Osteoblast (primary cell): Measurements from ENCODE around the gene ANKK1. TPM values are rescaled to one million over a fixed set of nuclear protein-coding genes. Genes with fewer than 3 reads are reported as not detected.

ENCODE experiments used
- DNase-seq: peaks from one replicate; pipeline ENCODE4 v3.0.0; 2011; ENCODE audit warnings: low spot score, mixed read lengths; ENCODE audit not compliant: insufficient read length; ENCODE audit errors: missing footprints
- H2AFZ ChIP-seq: 2 replicates; pipeline ENCODE4 v1.6.0; 2011; ENCODE audit warnings: mild to moderate bottlenecking, low read length
- H3K27ac ChIP-seq: 2 replicates; pipeline ENCODE4 v1.5.1; 2011; ENCODE audit warnings: mild to moderate bottlenecking, low read depth, low read length, moderate library complexity
- H3K27me3 ChIP-seq: 2 replicates; pipeline ENCODE4 v1.6.0; 2012; ENCODE audit warnings: mild to moderate bottlenecking, control low read depth, inconsistent platforms, low read length, moderate library complexity; ENCODE audit not compliant: insufficient read depth
- H3K36me3 ChIP-seq: 2 replicates; pipeline ENCODE4 v1.5.1; 2011; ENCODE audit warnings: mild to moderate bottlenecking, low read length, control low read depth, moderate library complexity; ENCODE audit not compliant: insufficient read depth
- H3K4me1 ChIP-seq: 2 replicates; pipeline ENCODE4 v1.5.1; 2011; ENCODE audit warnings: mild to moderate bottlenecking, low read length, control low read depth, moderate library complexity; ENCODE audit not compliant: insufficient read depth
- H3K4me2 ChIP-seq: 2 replicates; pipeline ENCODE4 v1.6.0; 2011; ENCODE audit warnings: mild to moderate bottlenecking, low read length; ENCODE audit not compliant: insufficient read depth
- H3K4me3 ChIP-seq: fragments of 200-600 bp; sonication (generic); 3 replicates; pipeline ENCODE4 v1.5.1; 2012; ENCODE audit warnings: mild to moderate bottlenecking, low read length, inconsistent platforms; ENCODE audit not compliant: insufficient read depth
- H3K79me2 ChIP-seq: 2 replicates; pipeline ENCODE4 v1.6.0; 2012; ENCODE audit warnings: mild to moderate bottlenecking, low read length, control low read depth, inconsistent platforms; ENCODE audit not compliant: insufficient read depth
- H3K9me3 ChIP-seq: 2 replicates; pipeline ENCODE4 v1.5.1; 2011; ENCODE audit warnings: low read depth, low read length, control low read depth
- H4K20me1 ChIP-seq: 2 replicates; pipeline ENCODE4 v1.6.0; 2012; ENCODE audit warnings: mild to moderate bottlenecking, low read length, control low read depth; ENCODE audit not compliant: insufficient read depth
- total RNA-seq: library from RNA; depleted of rRNA; stranded (reverse); fragments of >200 nt; gene quantifications from 2 replicates; pipeline ENCODE4 v1.2.3, GENCODE V29; 2012
- TF ChIP-seq, protein P1 (sequence below): IDR thresholded peaks from 2 replicates; pipeline ENCODE4 v1.5.1; 2011; ENCODE audit warnings: mild to moderate bottlenecking, low read depth, low read length, moderate library complexity; ENCODE audit errors: extremely low read depth

The ANKK1 gene
- total RNA-seq, 1 donor = not detected

DNA sequence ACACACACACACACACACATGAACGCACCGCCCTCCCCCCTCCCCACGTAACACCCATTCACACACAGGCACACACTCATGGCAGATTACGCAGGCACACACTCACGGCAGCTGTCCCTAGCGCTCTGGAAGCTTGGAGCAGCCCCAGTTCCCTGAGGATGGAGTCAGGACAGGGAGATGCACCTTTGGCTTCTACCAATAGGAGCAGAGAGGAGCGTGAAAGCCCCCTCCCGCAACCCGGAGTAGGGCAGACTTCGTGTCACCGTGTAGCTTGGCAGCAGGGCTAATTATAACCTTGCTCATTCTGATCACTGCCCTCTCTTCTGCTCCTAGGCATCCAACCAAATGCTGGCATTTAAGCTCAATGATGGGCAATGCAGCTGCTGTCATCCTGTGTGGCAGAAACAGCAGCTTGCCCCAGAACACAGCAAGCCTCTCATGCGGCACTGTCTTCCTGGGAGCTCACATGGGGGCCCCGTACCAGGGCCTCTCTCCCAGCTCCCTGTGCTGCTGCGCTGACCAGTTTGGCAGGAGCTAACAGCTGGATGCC is 31.9 kb downstream of the ANKK1 start:
- H3K4me2 ChIP-seq = no peak overlapping the region

DNA sequence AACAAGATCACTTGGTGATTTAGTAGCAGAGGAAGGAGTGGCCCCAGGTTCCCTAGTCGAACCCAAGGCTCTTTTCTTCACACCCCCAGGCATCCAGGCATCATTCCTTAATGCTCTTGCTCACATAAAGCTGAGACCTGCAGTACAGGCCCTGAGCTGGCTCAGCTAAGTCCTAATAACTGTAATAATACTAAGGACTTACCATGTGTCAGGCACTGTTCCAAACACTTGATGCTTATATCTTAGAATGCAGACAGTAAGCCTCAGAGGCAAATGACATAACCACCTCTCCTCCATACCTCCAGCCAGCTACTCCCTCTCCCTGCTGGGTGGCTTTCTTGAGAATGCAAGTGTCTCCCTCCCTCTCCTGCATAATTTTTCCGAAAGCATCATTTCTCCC is 33.2 kb downstream of the ANKK1 start:
- H3K4me1 ChIP-seq = no peaks in the 10 kb centered on the region
- no peaks in the 10 kb centered on the region for H4K20me1 ChIP-seq
- no peak overlapping the region for H3K4me3 ChIP-seq
- TF ChIP-seq, protein P1, sequence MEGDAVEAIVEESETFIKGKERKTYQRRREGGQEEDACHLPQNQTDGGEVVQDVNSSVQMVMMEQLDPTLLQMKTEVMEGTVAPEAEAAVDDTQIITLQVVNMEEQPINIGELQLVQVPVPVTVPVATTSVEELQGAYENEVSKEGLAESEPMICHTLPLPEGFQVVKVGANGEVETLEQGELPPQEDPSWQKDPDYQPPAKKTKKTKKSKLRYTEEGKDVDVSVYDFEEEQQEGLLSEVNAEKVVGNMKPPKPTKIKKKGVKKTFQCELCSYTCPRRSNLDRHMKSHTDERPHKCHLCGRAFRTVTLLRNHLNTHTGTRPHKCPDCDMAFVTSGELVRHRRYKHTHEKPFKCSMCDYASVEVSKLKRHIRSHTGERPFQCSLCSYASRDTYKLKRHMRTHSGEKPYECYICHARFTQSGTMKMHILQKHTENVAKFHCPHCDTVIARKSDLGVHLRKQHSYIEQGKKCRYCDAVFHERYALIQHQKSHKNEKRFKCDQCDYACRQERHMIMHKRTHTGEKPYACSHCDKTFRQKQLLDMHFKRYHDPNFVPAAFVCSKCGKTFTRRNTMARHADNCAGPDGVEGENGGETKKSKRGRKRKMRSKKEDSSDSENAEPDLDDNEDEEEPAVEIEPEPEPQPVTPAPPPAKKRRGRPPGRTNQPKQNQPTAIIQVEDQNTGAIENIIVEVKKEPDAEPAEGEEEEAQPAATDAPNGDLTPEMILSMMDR = no peak
- no peak overlapping the region for H3K4me2 ChIP-seq
- no peaks in the 10 kb centered on the region for H3K9me3 ChIP-seq
- no peaks in the 10 kb centered on the region for H3K36me3 ChIP-seq
- peaks cover 27% of the 10 kb centered on the region for H3K27me3 ChIP-seq
- no peak overlapping the region for H3K27ac ChIP-seq
- DNase-seq = no peak
- no peaks in the 10 kb centered on the region for H3K79me2 ChIP-seq
- H2AFZ ChIP-seq = no peak overlapping the region

More for the DNA sequence above, 31.9 kb downstream of the ANKK1 start:
- Histone ChIP-seq H2AFZ (no peak overlapping the region), H3K36me3 (no peaks in the 10 kb centered on the region), H4K20me1 (no peaks in the 10 kb centered on the region), H3K79me2 (no peaks in the 10 kb centered on the region), H3K4me3 (no peak overlapping the region), H3K27ac (no peak overlapping the region), H3K4me1 (no peaks in the 10 kb centered on the region), H3K9me3 (no peaks in the 10 kb centered on the region), H3K27me3 (peaks cover 25% of the 10 kb centered on the region)
- no peak for DNase-seq
- TF ChIP-seq, protein P1 = no peak

DNA sequence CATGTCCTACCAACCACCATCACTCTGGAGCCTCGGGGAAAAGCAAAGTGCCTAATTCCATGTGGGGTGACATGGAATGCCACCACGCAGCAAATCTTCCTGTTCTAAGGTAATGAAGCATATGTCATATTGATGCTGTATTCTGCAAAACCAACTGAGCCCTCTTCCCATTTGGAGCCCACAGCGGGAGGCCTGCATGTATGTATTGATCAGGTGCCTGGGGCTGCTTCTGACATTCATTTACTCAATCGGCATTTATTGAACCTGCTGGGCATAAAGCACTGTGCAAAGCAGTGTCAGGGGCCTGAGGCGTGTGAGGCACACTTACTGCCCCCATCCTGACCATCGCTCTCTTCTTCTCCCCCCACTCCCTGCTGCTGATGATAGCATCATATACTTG is 39.1 kb downstream of the ANKK1 start:
- Histone ChIP-seq H3K27ac (no peak overlapping the region), H3K36me3 (no peaks in the 10 kb centered on the region), H3K27me3 (peaks cover 12% of the 10 kb centered on the region), H3K9me3 (no peaks in the 10 kb centered on the region), H4K20me1 (no peaks in the 10 kb centered on the region), H2AFZ (no peak overlapping the region), H3K4me3 (no peak overlapping the region), H3K79me2 (no peaks in the 10 kb centered on the region), H3K4me2 (no peak overlapping the region), H3K4me1 (no peaks in the 10 kb centered on the region)
- DNase-seq = no peak
- TF ChIP-seq, protein P1 = no peak

DNA sequence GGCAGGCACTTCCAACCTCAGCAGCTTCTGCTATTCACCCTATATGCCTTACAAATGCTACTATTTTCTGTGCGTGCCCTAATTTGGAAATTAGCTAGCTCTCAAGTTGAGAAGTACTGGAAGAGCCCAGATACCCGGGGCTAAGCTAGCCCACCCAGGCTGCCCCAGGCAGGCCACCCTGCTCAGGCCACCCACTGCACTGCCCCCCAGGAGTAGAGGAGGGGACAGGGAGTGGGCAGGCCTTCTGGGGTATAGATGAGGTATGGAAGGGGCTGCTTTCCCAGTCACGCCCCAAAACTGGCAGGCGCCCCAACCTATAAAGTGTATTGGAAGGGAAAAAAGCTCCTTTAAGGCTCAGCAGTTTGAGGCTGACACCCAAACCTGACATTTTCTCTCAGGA is 44.2 kb downstream of the ANKK1 start:
- TF ChIP-seq, protein P1 = no peak
- Histone ChIP-seq H3K79me2 (no peaks in the 10 kb centered on the region), H3K4me2 (no peak overlapping the region), H3K36me3 (no peaks in the 10 kb centered on the region), H3K9me3 (no peaks in the 10 kb centered on the region), H3K27me3 (peaks cover 5% of the 10 kb centered on the region), H3K4me1 (no peaks in the 10 kb centered on the region), H3K27ac (no peak overlapping the region), H2AFZ (no peak overlapping the region), H3K4me3 (no peak overlapping the region), H4K20me1 (no peaks in the 10 kb centered on the region)
- no peak for DNase-seq
